Thoracic aorta (tissue), 2 donors: ENCODE results near the gene LSM5. TPM values are rescaled to one million over a fixed set of nuclear protein-coding genes. Genes with fewer than 3 reads are reported as not detected.

Experiments used
- ATAC-seq: fragments of 150-250 bp; one replicate; pipeline ENCODE4 v1.8.0; 2017; ENCODE audit warnings: low read depth; ENCODE audit not compliant: insufficient number of reproducible peaks, low FRiP score
- DNase-seq: peaks from one replicate; pipeline ENCODE4 v3.0.0-alpha.2; 2020; ENCODE audit warnings: low spot score
- H3K27ac ChIP-seq, 2 donors: fragments of 200-600 bp; sonication (generic); 1 replicate in 1 of 2; 2 replicates in 1 of 2; pipeline ENCODE4 v1.5.1; 2016; ENCODE audit warnings: mild to moderate bottlenecking in 2 of 2, moderate library complexity in 2 of 2
- H3K27me3 ChIP-seq: fragments of 200-600 bp; sonication (generic); replicated peaks from 2 replicates; pipeline ENCODE4 v1.6.0; 2016; ENCODE audit warnings: mild to moderate bottlenecking; ENCODE audit not compliant: insufficient read depth
- H3K36me3 ChIP-seq: fragments of 200-600 bp; sonication (generic); one replicate; pipeline ENCODE4 v1.5.1; 2016
- H3K4me1 ChIP-seq, 2 donors: fragments of 200-600 bp; sonication (generic); 1 replicate in 1 of 2; 2 replicates in 1 of 2; pipeline versions ENCODE4 v1.5.1 to v1.6.0; 2016; ENCODE audit warnings: low read depth in 2 of 2, mild to moderate bottlenecking in 1 of 2; ENCODE audit not compliant: control insufficient read depth in 1 of 2
- H3K4me3 ChIP-seq: fragments of 200-600 bp; sonication (generic); 2 replicates; pipeline ENCODE4 v1.5.1; 2016; ENCODE audit warnings: mild to moderate bottlenecking
- H3K9me3 ChIP-seq: fragments of 200-600 bp; sonication (generic); 2 replicates; pipeline ENCODE4 v1.5.1; 2016
- CTCF ChIP-seq: fragments of 200-600 bp; sonication (generic); IDR thresholded peaks from one replicate; pipeline ENCODE4 v1.5.1; 2019; ENCODE audit warnings: antibody characterized with exemption
- total RNA-seq, 2 donors: library from RNA; depleted of rRNA; stranded (reverse); fragments of >200 nt; gene quantifications; one replicate each; pipeline versions ENCODE4 v1.1.0 to v1.2.3, GENCODE V29; 2016

Gene LSM5
- total RNA-seq, 2 donors from 2014 or later = 9.2 to 11.3 TPM

- Histone ChIP-seq H3K27me3 (no peaks in the 10 kb centered on the region), H3K4me1 (peaks cover 0 to 16% of the 10 kb centered on the region in 2 donors), H3K27ac (no peak overlapping the region), H3K36me3 (no peaks in the 10 kb centered on the region), H3K9me3 (no peaks in the 10 kb centered on the region), H3K4me3 (no peak overlapping the region)
- DNase-seq (no peak), ATAC-seq (no peak)
- no peak for TF ChIP-seq CTCF
Measured at GRCh38 chr7:32516551-32517100, 26.4 kb upstream of the LSM5 start.

GRCh38 chr7:32515890-32516550 lies 25.8 kb upstream of the LSM5 start:
- no peak for TF ChIP-seq CTCF
- no peak overlapping the region for H3K27ac ChIP-seq
- no peaks in the 10 kb centered on the region for H3K27me3 ChIP-seq
- DNase-seq = no peak
- H3K4me3 ChIP-seq = no peak overlapping the region
- H3K9me3 ChIP-seq = no peaks in the 10 kb centered on the region
- H3K36me3 ChIP-seq = no peaks in the 10 kb centered on the region
- peaks cover 0 to 16% of the 10 kb centered on the region in 2 donors for H3K4me1 ChIP-seq
- no peak for ATAC-seq

GRCh38 chr7:32513210-32513609 lies 23.0 kb upstream of the LSM5 start:
- no peak overlapping the region for H3K27ac ChIP-seq
- ATAC-seq = no peak

GRCh38 chr7:32511791-32512190 lies 21.6 kb upstream of the LSM5 start:
- no peak for TF ChIP-seq CTCF
- H3K27me3 ChIP-seq = no peaks in the 10 kb centered on the region
- H3K36me3 ChIP-seq = no peaks in the 10 kb centered on the region
- peaks cover 4 to 21% of the 10 kb centered on the region in 2 donors for H3K4me1 ChIP-seq
- no peak overlapping the region for H3K4me3 ChIP-seq
- DNase-seq = no peak
- no peak overlapping the region for H3K27ac ChIP-seq
- ATAC-seq = no peak
- H3K9me3 ChIP-seq = no peaks in the 10 kb centered on the region

More at GRCh38 chr7:32513210-32513609, 23.0 kb upstream of the LSM5 start:
- Histone ChIP-seq H3K36me3 (no peaks in the 10 kb centered on the region), H3K4me3 (no peak overlapping the region), H3K9me3 (no peaks in the 10 kb centered on the region), H3K27me3 (no peaks in the 10 kb centered on the region), H3K4me1 (peaks cover 4 to 21% of the 10 kb centered on the region in 2 donors)
- TF ChIP-seq CTCF = no peak
- no peak for DNase-seq

- H3K27me3 ChIP-seq = no peaks in the 10 kb centered on the region
- DNase-seq (no peak), ATAC-seq (no peak)
- TF ChIP-seq CTCF = no peak
- no peak overlapping the region for H3K27ac ChIP-seq
- no peak overlapping the region for H3K4me3 ChIP-seq
- peaks cover 9 to 15% of the 10 kb centered on the region in 2 donors for H3K4me1 ChIP-seq
- no peaks in the 10 kb centered on the region for H3K36me3 ChIP-seq
- H3K9me3 ChIP-seq = no peaks in the 10 kb centered on the region
Measured at GRCh38 chr7:32507414-32507813, 17.2 kb upstream of the LSM5 start.
